IMR-90 (cell line): ENCODE results near the gene NFAT5. TPM values are rescaled to one million over a fixed set of nuclear protein-coding genes. Genes with fewer than 3 reads are reported as not detected.
"Not testable (repeated sequence)": the region's sequence is repeated elsewhere in the genome, so short reads cannot be mapped to it uniquely, and the experiment has no call there.

Source experiments
- ATAC-seq: fragments of 200-7000 bp; cut with Tn5 transposase; 2 replicates; pipeline ENCODE4 v1.9.1; 2020; ENCODE audit warnings: low read depth, mild to moderate bottlenecking, moderate library complexity
- BruUV-seq: library from RNA; stranded (reverse); fragments of 400-500 nt; replicated peaks from 2 replicates; lab custom pipeline; 2021; lab: Mats Ljungman, UMichigan
- CTCF ChIA-PET: fragments of 300-600 bp; formaldehyde crosslinking; extraction: SDS; loops from one replicate; lab custom pipeline; 2021; ENCODE audit warnings: antibody characterized with exemption; lab: Yijun Ruan, JAX
- POLR2A ChIA-PET: fragments of 300-600 bp; sonication (Branson Sonifier 250); formaldehyde crosslinking; loops from one replicate; lab custom pipeline; 2022; ENCODE audit warnings: antibody characterized with exemption; ENCODE audit not compliant: unreplicated experiment; lab: Charles Lee
- DNase-seq: peaks from one replicate; pipeline ENCODE4 v3.0.0; 2013
- H2AFZ ChIP-seq: replicated peaks from 2 replicates; pipeline ENCODE3; 2013; ENCODE audit warnings: low read length, mild to moderate bottlenecking; ENCODE audit not compliant: poor library complexity
- H2AK5ac ChIP-seq: 2 replicates; pipeline ENCODE4 v1.6.1; 2013; ENCODE audit warnings: low read depth, low read length, inconsistent platforms
- H2AK9ac ChIP-seq: replicated peaks from 2 replicates; pipeline ENCODE3; 2013; ENCODE audit warnings: mild to moderate bottlenecking, low read depth, low read length, moderate library complexity; ENCODE audit not compliant: poor library complexity
- H2BK120ac ChIP-seq: 2 replicates; pipeline ENCODE4 v1.6.1; 2013; ENCODE audit warnings: low read depth, low read length, inconsistent platforms
- H2BK15ac ChIP-seq: 3 replicates; pipeline ENCODE4 v1.6.1; 2013; ENCODE audit warnings: low read depth, low read length, inconsistent platforms
- H2BK20ac ChIP-seq: 2 replicates; pipeline ENCODE4 v1.6.1; 2013; ENCODE audit warnings: low read depth, mild to moderate bottlenecking, inconsistent platforms, low read length, moderate library complexity
- H2BK5ac ChIP-seq: 2 replicates; pipeline ENCODE4 v1.6.1; 2013; ENCODE audit warnings: mild to moderate bottlenecking, low read depth, low read length, inconsistent platforms; ENCODE audit not compliant: poor library complexity, severe bottlenecking
- H3K14ac ChIP-seq: replicated peaks from 2 replicates; pipeline ENCODE4 v1.6.1; 2013; ENCODE audit warnings: low read depth, low read length, inconsistent platforms
- H3K18ac ChIP-seq: 2 replicates; pipeline ENCODE4 v1.6.1; 2013; ENCODE audit warnings: low read depth, low read length, control low read depth
- H3K23ac ChIP-seq: 2 replicates; pipeline ENCODE4 v1.6.1; 2013; ENCODE audit warnings: low read depth, low read length, inconsistent platforms
- H3K27ac ChIP-seq: 2 replicates; pipeline ENCODE4 v1.5.1; 2013; ENCODE audit warnings: mild to moderate bottlenecking, control low read depth, low read length; ENCODE audit not compliant: insufficient read depth
- H3K27me3 ChIP-seq: 2 replicates; pipeline ENCODE4 v1.6.1; 2013; ENCODE audit warnings: low read length; ENCODE audit not compliant: control insufficient read depth, insufficient read depth
- H3K36me3 ChIP-seq: 2 replicates; pipeline ENCODE4 v1.6.1; 2013; ENCODE audit warnings: low read length, mixed read lengths; ENCODE audit not compliant: control insufficient read depth, insufficient read depth
- H3K4ac ChIP-seq: 2 replicates; pipeline ENCODE4 v1.6.1; 2013; ENCODE audit warnings: low read depth, low read length, inconsistent platforms
- H3K4me1 ChIP-seq: 2 replicates; pipeline ENCODE4 v1.6.1; 2013; ENCODE audit warnings: low read length, mixed read lengths; ENCODE audit not compliant: control insufficient read depth, insufficient read depth
- H3K4me2 ChIP-seq: 2 replicates; pipeline ENCODE4 v1.6.1; 2013; ENCODE audit warnings: low read depth, mild to moderate bottlenecking, control low read depth, low read length, moderate library complexity
- H3K4me3 ChIP-seq: 2 replicates; pipeline ENCODE4 v1.5.1; 2013; ENCODE audit warnings: low read depth, mild to moderate bottlenecking, control low read depth, low read length, moderate library complexity; ENCODE audit not compliant: insufficient read depth
- H3K56ac ChIP-seq: 2 replicates; pipeline ENCODE4 v1.6.1; 2013; ENCODE audit warnings: low read length, inconsistent platforms; ENCODE audit not compliant: insufficient read depth; ENCODE audit errors: extremely low read depth
- H3K79me1 ChIP-seq, 2 experiments: 2 replicates each; pipeline ENCODE4 v1.6.1; 2013; ENCODE audit warnings: low read length in 2 of 2, inconsistent platforms in 1 of 2, low read depth in 1 of 2
- H3K9ac ChIP-seq: 2 replicates; pipeline ENCODE4 v1.6.1; 2013; ENCODE audit warnings: low read depth, low read length, control low read depth
- H3K9me1 ChIP-seq: 2 replicates; pipeline ENCODE4 v1.6.1; 2013; ENCODE audit warnings: low read length, inconsistent platforms; ENCODE audit not compliant: insufficient read depth
- H3K9me3 ChIP-seq: 2 replicates; pipeline ENCODE4 v1.6.1; 2013; ENCODE audit warnings: low read length; ENCODE audit not compliant: control insufficient read depth, insufficient read depth
- H4K20me1 ChIP-seq: 2 replicates; pipeline ENCODE4 v1.6.1; 2013; ENCODE audit warnings: low read length, inconsistent platforms; ENCODE audit not compliant: insufficient read depth
- H4K5ac ChIP-seq: 2 replicates; pipeline ENCODE4 v1.6.1; 2013; ENCODE audit warnings: mild to moderate bottlenecking, low read depth, low read length, control low read depth
- H4K8ac ChIP-seq, 2 experiments: 2 replicates each; pipeline ENCODE4 v1.6.1; 2013; ENCODE audit warnings: low read depth in 2 of 2, low read length in 2 of 2, control low read depth in 1 of 2, inconsistent platforms in 1 of 2
- H4K91ac ChIP-seq: 2 replicates; pipeline ENCODE4 v1.6.1; 2013; ENCODE audit warnings: low read depth, low read length, inconsistent platforms; ENCODE audit not compliant: insufficient read depth
- WGBS, 2 experiments: methylation state at CpG; one replicate each; pipeline versions ENCODE4 v1.1.5 to v1.1.7; 2013; ENCODE audit warnings: missing lambda C conversion rate in 2 of 2; ENCODE audit not compliant: insufficient read length in 1 of 2; ENCODE audit errors: extremely low coverage in 2 of 2; 5-methylcytosine and 5-hydroxymethylcytosine counted together
- dilution Hi-C: fragments of 300-500 bp; cut with HindIII; formaldehyde crosslinking; loops from one replicate; pipeline ENCODE4 v1.14.3; 2018; ENCODE audit warnings: low sequenced_read_pairs; ENCODE audit not compliant: unreplicated experiment
- in situ Hi-C: fragments of 300-500 bp; cut with MboI; formaldehyde crosslinking; loops from 3 replicates; pipeline ENCODE4 v1.14.3; 2019; ENCODE audit warnings: low sequenced_read_pairs, inconsistent platforms, mixed read lengths
- intact Hi-C: fragments of 100-400 bp; cut with micrococcal nuclease; formaldehyde crosslinking; loops from 2 replicates; pipeline ENCODE4 v1.10.0; 2022
- polyA plus RNA-seq, 3 experiments: library from polyadenylated mRNA; depleted of rRNA; stranded (reverse); fragments of >200 nt; gene quantifications; 2 replicates each; pipeline ENCODE4 v1.2.3, GENCODE V29; 2012; ENCODE audit warnings: low replicate concordance in 1 of 3
- total RNA-seq: library from RNA; depleted of rRNA; stranded (reverse); fragments of >200 nt; gene quantifications from 2 replicates; pipeline ENCODE4 v1.2.3, GENCODE V29; 2012

Gene NFAT5
- total and polyA plus RNA-seq, 2 of the 4 experiments (the other 2 are of a cell fraction), result 10.9 to 20.1 TPM

- H3K4ac ChIP-seq, H3K9ac ChIP-seq, ATAC-seq, H3K4me2 ChIP-seq, H3K23ac ChIP-seq, H4K91ac ChIP-seq, H3K14ac ChIP-seq, H3K27ac ChIP-seq, H3K18ac ChIP-seq, POLR2A ChIA-PET, DNase-seq, H2AFZ ChIP-seq, H2AK5ac ChIP-seq, H2BK120ac ChIP-seq, H4K5ac ChIP-seq, in situ Hi-C loops, H2BK5ac ChIP-seq, BruUV-seq, H2BK20ac ChIP-seq, H2AK9ac ChIP-seq, H3K4me1 ChIP-seq, H3K27me3 ChIP-seq, H3K9me3 ChIP-seq, H3K4me3 ChIP-seq, H3K56ac ChIP-seq, H3K9me1 ChIP-seq, dilution Hi-C loops, H4K8ac ChIP-seq, H2BK15ac ChIP-seq: not testable (repeated sequence)
- Histone ChIP-seq H4K20me1 (peaks cover 65% of the 10 kb centered on the region), H3K36me3 (peaks cover 10% of the 10 kb centered on the region; the same call in 1 of the 2 replicates), H3K79me1 (peaks cover 5 to 56% of the 10 kb centered on the region in 2 experiments)
- CTCF ChIA-PET, result interaction anchor here (0.7 kb wide), 1 partner anchor 301 kb away, joined by 5 read pairs; no protein-coding TSS in a partner anchor
- intact Hi-C loops, result loop anchor here (10.0 kb wide), 1 partner anchor 110 kb away; no protein-coding TSS in a partner anchor
- 100% methylated on average over 1 of the region's 5 CpGs; no CpG with 5 or more reads in 1 of the 2 experiments for WGBS, 2 experiments
Measured at GRCh38 chr16:69584493-69584892, 18.7 kb downstream of the NFAT5 start.
